HFFc6 (cell line): ENCODE data around the gene RFC5. TPM values are rescaled to one million over a fixed set of nuclear protein-coding genes. Genes with fewer than 3 reads are reported as not detected.

Experiments used
- DNase-seq: peaks from one replicate; pipeline ENCODE4 v3.0.0-alpha.2; 2018
- H3K27ac Mint-ChIP-seq: 2 replicates; pipeline ENCODE4 v1.8.0; 2020; ENCODE audit warnings: mild to moderate bottlenecking, mixed read lengths
- H3K27me3 Mint-ChIP-seq: 2 replicates; pipeline ENCODE4 v1.8.0; 2021; ENCODE audit warnings: mild to moderate bottlenecking, moderate library complexity, mixed read lengths; ENCODE audit not compliant: insufficient read depth
- H3K36me3 Mint-ChIP-seq: 2 replicates; pipeline ENCODE4 v1.8.0; 2021; ENCODE audit warnings: low read depth, mixed read lengths
- H3K4me1 Mint-ChIP-seq: 2 replicates; pipeline ENCODE4 v1.8.0; 2020; ENCODE audit warnings: low read depth, mixed read lengths
- H3K4me3 Mint-ChIP-seq: 2 replicates; pipeline ENCODE4 v1.8.0; 2020; ENCODE audit warnings: mild to moderate bottlenecking, moderate library complexity, mixed read lengths
- H3K9me3 Mint-ChIP-seq: 2 replicates; pipeline ENCODE4 v1.8.0; 2020; ENCODE audit warnings: mild to moderate bottlenecking, mixed read lengths
- CTCF ChIP-seq: fragments of 200-600 bp; sonication (generic); IDR thresholded peaks from 2 replicates; pipeline ENCODE4 v1.5.0; 2021; ENCODE audit warnings: antibody characterized with exemption, mild to moderate bottlenecking
- total RNA-seq, 6 experiments: library from RNA; stranded (reverse); fragmentation: NEBNext Ultra II Directional; extraction: Animal tissue kit (Norgen Biotek cat#: 25700); gene quantifications; 2 replicates in 1 of 6; 3 replicates in 5 of 6; pipeline ENCODE4 v1.2.3, GENCODE V29; 2021

RFC5 gene
- total RNA-seq, 6 experiments from 2014 or later, result 9.3 to 19.6 (median 16.6) TPM

- H3K4me1 Mint-ChIP-seq, result peaks cover 59% of the 10 kb centered on the region
- H3K9me3 Mint-ChIP-seq, result no peaks in the 10 kb centered on the region
- peak overlapping the region; percentile 94 for H3K27ac Mint-ChIP-seq
- DNase-seq, result peak; percentile 98
- peaks cover 4% of the 10 kb centered on the region for H3K27me3 Mint-ChIP-seq
- peaks cover 40% of the 10 kb centered on the region for H3K36me3 Mint-ChIP-seq
- no peak for TF ChIP-seq CTCF
- H3K4me3 Mint-ChIP-seq, result peak overlapping the region; percentile 71
These were observed 36.0 kb downstream of the RFC5 start for GRCh38 chr12:118052324-118053070.

- Mint-ChIP-seq H3K9me3 (no peaks in the 10 kb centered on the region), H3K4me1 (peaks cover 59% of the 10 kb centered on the region), H3K27ac (peak overlapping the region; percentile 94), H3K4me3 (peak overlapping the region; percentile 45), H3K27me3 (peaks cover 4% of the 10 kb centered on the region), H3K36me3 (peaks cover 40% of the 10 kb centered on the region)
- DNase-seq, result no peak
- no peak for TF ChIP-seq CTCF
These were observed 36.8 kb downstream of the RFC5 start for GRCh38 chr12:118053071-118053985.

- no peaks in the 10 kb centered on the region for H3K9me3 Mint-ChIP-seq
- peak overlapping the region; percentile 69 for H3K27ac Mint-ChIP-seq
- peaks cover 7% of the 10 kb centered on the region for H3K27me3 Mint-ChIP-seq
- peak; percentile 76 for TF ChIP-seq CTCF
- DNase-seq, result no peak
- no peak overlapping the region; the same call in 1 of the 2 replicates for H3K4me3 Mint-ChIP-seq
- H3K4me1 Mint-ChIP-seq, result peaks cover 70% of the 10 kb centered on the region
- H3K36me3 Mint-ChIP-seq, result peaks cover 50% of the 10 kb centered on the region
These were observed 38.6 kb downstream of the RFC5 start for GRCh38 chr12:118055144-118055557.

- H3K27ac Mint-ChIP-seq, result peak overlapping the region; percentile 54
- H3K36me3 Mint-ChIP-seq, result peaks cover 46% of the 10 kb centered on the region
- H3K9me3 Mint-ChIP-seq, result no peaks in the 10 kb centered on the region
- no peak for DNase-seq
- peaks cover 67% of the 10 kb centered on the region for H3K4me1 Mint-ChIP-seq
- peaks cover 9% of the 10 kb centered on the region for H3K27me3 Mint-ChIP-seq
- no peak for TF ChIP-seq CTCF
- H3K4me3 Mint-ChIP-seq, result no peak overlapping the region
These were observed 39.6 kb downstream of the RFC5 start for GRCh38 chr12:118055865-118056773.

GRCh38 chr12:118058227-118058626 is 41.7 kb downstream of the RFC5 start:
- no peak for TF ChIP-seq CTCF
- H3K36me3 Mint-ChIP-seq, result peaks cover 31% of the 10 kb centered on the region
- H3K4me1 Mint-ChIP-seq, result peaks cover 59% of the 10 kb centered on the region
- no peak overlapping the region for H3K4me3 Mint-ChIP-seq
- no peak for DNase-seq
- 0 out of 2 replicates have a peak overlapping the region, but pooled peaks have one; percentile 21 for H3K27ac Mint-ChIP-seq
- H3K27me3 Mint-ChIP-seq, result peaks cover 8% of the 10 kb centered on the region
- H3K9me3 Mint-ChIP-seq, result no peaks in the 10 kb centered on the region
